Measurements from ENCODE around the gene GPATCH3. TPM values are rescaled to one million over a fixed set of nuclear protein-coding genes. Genes with fewer than 3 reads are reported as not detected.

GPATCH3 gene
- total and polyA plus RNA-seq, 2 donors (not counting 3 experiments of a cell fraction or from before 2014, with no cell fraction given), result 12.1 to 17.7 TPM

DNA sequence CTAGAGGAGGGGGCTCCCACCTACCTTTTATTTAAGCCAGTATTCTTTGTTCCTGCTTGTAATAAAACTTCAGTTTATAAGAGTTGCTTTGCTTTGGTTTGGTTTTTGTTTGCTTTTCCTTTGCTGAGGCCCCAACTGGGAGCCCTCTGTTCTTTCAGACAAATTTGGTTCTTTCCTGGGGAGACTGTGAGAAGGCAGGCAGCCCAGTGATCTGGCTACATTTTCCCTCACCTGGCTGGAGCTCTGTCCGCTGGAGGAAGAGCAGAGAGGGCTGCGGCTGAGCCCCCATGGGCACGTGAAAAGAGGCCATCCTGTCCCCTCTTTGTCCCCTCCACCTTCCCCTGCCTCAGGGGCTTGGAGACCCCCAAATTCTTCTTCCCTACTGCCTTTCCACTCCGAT, 44.6 kb downstream of the GPATCH3 start:
- BruUV-seq (replicated peaks), result no TSS peak
- intact Hi-C loops (cut with micrococcal nuclease) (no loop called here), dilution Hi-C loops (cut with MboI; ENCODE audit: extremely low pct_ligation_motif_present, low sequenced_read_pairs) (no loop called here)
- H4K20me1 ChIP-seq (replicated peaks; ENCODE audit: control insufficient read depth, extremely low read depth, insufficient read depth, low read length), result no peaks in the 10 kb centered on the region
- no peaks in the 10 kb centered on the region for H3K4me1 ChIP-seq (ENCODE audit: control insufficient read depth, extremely low read depth, insufficient read depth, low read length)
- FAIRE-seq (no peak), DNase-seq (ENCODE audit: low read depth, low spot score) (no peak)
- no peak overlapping the region for H3K9ac ChIP-seq (replicated peaks; ENCODE audit: extremely low read depth, insufficient read depth, low read length)
- ChIA-PET CTCF (interaction anchor here (0.7 to 1.9 kb wide), 4 partner anchors 9 to 253 kb away, joined by 3 to 7 read pairs (median 6); no protein-coding TSS in a partner anchor), POLR2A (no interaction called here)
- H3K4me3 ChIP-seq (replicated peaks in 1 of 3; ENCODE audit: insufficient read depth in 1 of 3, low read depth in 1 of 3, low read length in 3 of 3), result no peak overlapping the region
- no peak overlapping the region for H2AFZ ChIP-seq (ENCODE audit: low read depth, low read length)
- no peaks in the 10 kb centered on the region for H3K27me3 ChIP-seq (ENCODE audit: control insufficient read depth in 2 of 2, insufficient read depth in 2 of 2, low read length in 2 of 2)
- no peaks in the 10 kb centered on the region for H3K9me3 ChIP-seq (replicated peaks; ENCODE audit: control insufficient read depth, insufficient read depth, low read length)
- no peak overlapping the region for H3K27ac ChIP-seq (ENCODE audit: insufficient read depth, low read depth, low read length)
- H3K36me3 ChIP-seq (ENCODE audit: control insufficient read depth in 2 of 2, extremely low read depth in 1 of 2, insufficient read depth in 2 of 2, low read length in 2 of 2), result peaks cover 12 to 25% of the 10 kb centered on the region in 2 experiments
- TF ChIP-seq POLR2A (IDR thresholded peaks at IDR 0.05; ENCODE audit: low read depth, low read length), result no peak
- TF ChIP-seq, protein P1, sequence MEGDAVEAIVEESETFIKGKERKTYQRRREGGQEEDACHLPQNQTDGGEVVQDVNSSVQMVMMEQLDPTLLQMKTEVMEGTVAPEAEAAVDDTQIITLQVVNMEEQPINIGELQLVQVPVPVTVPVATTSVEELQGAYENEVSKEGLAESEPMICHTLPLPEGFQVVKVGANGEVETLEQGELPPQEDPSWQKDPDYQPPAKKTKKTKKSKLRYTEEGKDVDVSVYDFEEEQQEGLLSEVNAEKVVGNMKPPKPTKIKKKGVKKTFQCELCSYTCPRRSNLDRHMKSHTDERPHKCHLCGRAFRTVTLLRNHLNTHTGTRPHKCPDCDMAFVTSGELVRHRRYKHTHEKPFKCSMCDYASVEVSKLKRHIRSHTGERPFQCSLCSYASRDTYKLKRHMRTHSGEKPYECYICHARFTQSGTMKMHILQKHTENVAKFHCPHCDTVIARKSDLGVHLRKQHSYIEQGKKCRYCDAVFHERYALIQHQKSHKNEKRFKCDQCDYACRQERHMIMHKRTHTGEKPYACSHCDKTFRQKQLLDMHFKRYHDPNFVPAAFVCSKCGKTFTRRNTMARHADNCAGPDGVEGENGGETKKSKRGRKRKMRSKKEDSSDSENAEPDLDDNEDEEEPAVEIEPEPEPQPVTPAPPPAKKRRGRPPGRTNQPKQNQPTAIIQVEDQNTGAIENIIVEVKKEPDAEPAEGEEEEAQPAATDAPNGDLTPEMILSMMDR (IDR thresholded peaks at IDR 0.05; ENCODE audit: extremely low read depth in 1 of 2, insufficient read depth in 1 of 2, low read depth in 1 of 2, low read length in 2 of 2), result no peak
- H3K9me1 ChIP-seq (replicated peaks; ENCODE audit: control insufficient read depth, extremely low read depth, insufficient read depth, low read length), result no peaks in the 10 kb centered on the region
- H3K4me2 ChIP-seq (ENCODE audit: insufficient read depth, low read length), result no peak overlapping the region
- no peaks in the 10 kb centered on the region for H3K79me2 ChIP-seq (ENCODE audit: control insufficient read depth, insufficient read depth, low read length)

DNA sequence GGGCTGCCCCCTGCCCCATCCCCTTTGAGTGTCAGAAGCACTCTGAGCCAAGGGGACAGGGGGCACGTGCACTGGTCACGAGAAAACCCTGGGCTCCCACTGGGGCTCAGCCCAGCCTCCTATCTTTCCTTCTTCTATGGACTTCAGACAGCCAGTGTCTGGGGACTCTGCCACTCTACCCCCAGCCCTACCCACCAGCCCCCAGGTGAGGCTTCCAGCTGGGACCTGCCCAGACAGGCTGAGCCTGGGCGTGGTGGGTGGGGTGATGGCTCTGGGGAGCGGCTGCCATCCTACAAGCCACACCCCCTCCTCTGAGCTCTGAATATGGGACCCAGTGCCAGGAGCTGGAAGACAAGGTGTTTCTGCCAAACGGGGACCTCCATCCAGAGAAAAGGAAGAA, 45.4 kb downstream of the GPATCH3 start:
- Histone ChIP-seq H3K79me2 (ENCODE audit: control insufficient read depth, insufficient read depth, low read length) (no peaks in the 10 kb centered on the region), H3K27ac (ENCODE audit: insufficient read depth, low read depth, low read length) (no peak overlapping the region), H3K9me3 (replicated peaks; ENCODE audit: control insufficient read depth, insufficient read depth, low read length) (no peaks in the 10 kb centered on the region), H4K20me1 (replicated peaks; ENCODE audit: control insufficient read depth, extremely low read depth, insufficient read depth, low read length) (no peaks in the 10 kb centered on the region), H3K36me3 (ENCODE audit: control insufficient read depth in 2 of 2, extremely low read depth in 1 of 2, insufficient read depth in 2 of 2, low read length in 2 of 2) (peaks cover 12 to 32% of the 10 kb centered on the region in 2 experiments), H3K9me1 (replicated peaks; ENCODE audit: control insufficient read depth, extremely low read depth, insufficient read depth, low read length) (no peaks in the 10 kb centered on the region), H3K9ac (replicated peaks; ENCODE audit: extremely low read depth, insufficient read depth, low read length) (no peak overlapping the region), H3K27me3 (ENCODE audit: control insufficient read depth in 2 of 2, insufficient read depth in 2 of 2, low read length in 2 of 2) (no peaks in the 10 kb centered on the region), H3K4me1 (ENCODE audit: control insufficient read depth, extremely low read depth, insufficient read depth, low read length) (no peaks in the 10 kb centered on the region), H3K4me2 (ENCODE audit: insufficient read depth, low read length) (no peak overlapping the region), H3K4me3 (replicated peaks in 1 of 3; ENCODE audit: insufficient read depth in 1 of 3, low read depth in 1 of 3, low read length in 3 of 3) (no peak overlapping the region), H2AFZ (ENCODE audit: low read depth, low read length) (no peak overlapping the region)
- CTCF ChIA-PET, result interaction anchor here (1.0 to 1.9 kb wide), 3 partner anchors 10 to 253 kb away, joined by 4 to 7 read pairs (median 5); no protein-coding TSS in a partner anchor
- BruUV-seq (replicated peaks), result no TSS peak
- POLR2A ChIA-PET, result no interaction called here
- no peak for DNase-seq (ENCODE audit: low read depth, low spot score)
- intact Hi-C loops (cut with micrococcal nuclease), result no loop called here
- TF ChIP-seq MYC (IDR thresholded peaks at IDR 0.05; ENCODE audit: low read depth, low read length), result no peak
- no peak for TF ChIP-seq EZH2 (IDR thresholded peaks at IDR 0.05; ENCODE audit: borderline replicate concordance, low read depth, low read length, severe bottlenecking)
- TF ChIP-seq, protein P1 (IDR thresholded peaks at IDR 0.05; ENCODE audit: extremely low read depth in 1 of 2, insufficient read depth in 1 of 2, low read depth in 1 of 2, low read length in 2 of 2), result no peak
- no peak for TF ChIP-seq FOS (IDR thresholded peaks at IDR 0.05; ENCODE audit: borderline replicate concordance, insufficient read depth, low read length)
- TF ChIP-seq JUN (IDR thresholded peaks at IDR 0.05; ENCODE audit: borderline replicate concordance, insufficient read depth, insufficient read length, low read depth), result no peak
- FAIRE-seq, result no peak
- dilution Hi-C loops (cut with MboI; ENCODE audit: extremely low pct_ligation_motif_present, low sequenced_read_pairs), result no loop called here

Measured in endothelial cell of umbilical vein (primary cell).